GM13977 (cell line): ENCODE measurements around the gene SLBP.

Experiments used
- DNase-seq: peaks from one replicate; pipeline ENCODE4 v3.0.0; 2012; ENCODE audit warnings: low spot score
- CTCF ChIP-seq: IDR thresholded peaks from 2 replicates; pipeline ENCODE4 v1.5.1; 2012; ENCODE audit warnings: mild to moderate bottlenecking, control low read depth; ENCODE audit not compliant: insufficient read depth; ENCODE audit errors: extremely low read depth, missing control alignments
- in situ Hi-C: fragments of 300-500 bp; cut with MboI; formaldehyde crosslinking; loops from one replicate; pipeline ENCODE4 v1.12.0; 2022; ENCODE audit warnings: low sequenced_read_pairs, low pct_unique_long_range_greater_than_20kb, mixed read lengths, inconsistent platforms; ENCODE audit not compliant: unreplicated experiment

Gene SLBP

GRCh38 chr4:1757836-1758235, 45.7 kb upstream of the SLBP start:
- in situ Hi-C loops, result no loop called here
- TF ChIP-seq CTCF, result no peak
- no peak for DNase-seq

GRCh38 chr4:1756893-1757779, 45.0 kb upstream of the SLBP start:
- in situ Hi-C loops, result no loop called here

GRCh38 chr4:1756079-1756478, 44.0 kb upstream of the SLBP start:
- DNase-seq, result no peak
- no peak for TF ChIP-seq CTCF
- in situ Hi-C loops, result no loop called here

More at GRCh38 chr4:1756893-1757779, 45.0 kb upstream of the SLBP start:
- DNase-seq, result no peak
- TF ChIP-seq CTCF, result no peak

GRCh38 chr4:1755297-1755696, 43.2 kb upstream of the SLBP start:
- no peak for TF ChIP-seq CTCF
- in situ Hi-C loops, result no loop called here
- DNase-seq, result no peak

GRCh38 chr4:1754336-1754735, 42.2 kb upstream of the SLBP start:
- DNase-seq, result no peak
- in situ Hi-C loops, result no loop called here

GRCh38 chr4:1753697-1754311, 41.7 kb upstream of the SLBP start:
- no peak for DNase-seq
- TF ChIP-seq CTCF, result no peak
- in situ Hi-C loops, result no loop called here

More at GRCh38 chr4:1754336-1754735, 42.2 kb upstream of the SLBP start:
- TF ChIP-seq CTCF, result no peak
